NCI-H1092 (cell line): Measurements from ENCODE around the gene ANKRD28.
"Not testable (repeated sequence)": the region's sequence is repeated elsewhere in the genome, so short reads cannot be mapped to it uniquely, and the experiment has no call there.

Experiments used
- DNase-seq: peaks from one replicate; lab custom pipeline; 2025; lab: John Stamatoyannopoulos, UW

ANKRD28 gene

GRCh38 chr3:15801298-15801697, 3.5 kb upstream of the ANKRD28 start:
- no peak for DNase-seq

- DNase-seq = no peak
These were observed 3.0 kb upstream of the ANKRD28 start for GRCh38 chr3:15800780-15801179.

- DNase-seq = no peak
These were observed 2.5 kb upstream of the ANKRD28 start for GRCh38 chr3:15800327-15800726.

GRCh38 chr3:15798533-15799245, 910 bp upstream of the ANKRD28 start:
- no peak for DNase-seq

GRCh38 chr3:15796771-15797641, 773 bp downstream of the ANKRD28 start:
- DNase-seq = no peak

- no peak for DNase-seq
These were observed 1.4 kb downstream of the ANKRD28 start for GRCh38 chr3:15796331-15796730.

- DNase-seq = no peak
These were observed 2.0 kb downstream of the ANKRD28 start for GRCh38 chr3:15795651-15796308.

GRCh38 chr3:15794842-15795650, 2.7 kb downstream of the ANKRD28 start:
- DNase-seq = no peak

GRCh38 chr3:15794303-15794771, 3.4 kb downstream of the ANKRD28 start:
- no peak for DNase-seq

- no peak for DNase-seq
These were observed 6.3 kb downstream of the ANKRD28 start for GRCh38 chr3:15791525-15791924.

GRCh38 chr3:15787941-15788340, 9.8 kb downstream of the ANKRD28 start:
- DNase-seq = no peak

GRCh38 chr3:15787526-15787925, 10.3 kb downstream of the ANKRD28 start:
- no peak for DNase-seq

GRCh38 chr3:15783361-15783969, 14.3 kb downstream of the ANKRD28 start:
- no peak for DNase-seq

- no peak for DNase-seq
These were observed 15.3 kb downstream of the ANKRD28 start for GRCh38 chr3:15782429-15782828.

- no peak for DNase-seq
These were observed 16.0 kb downstream of the ANKRD28 start for GRCh38 chr3:15781637-15782402.

GRCh38 chr3:15781131-15781530, 16.6 kb downstream of the ANKRD28 start:
- no peak for DNase-seq

GRCh38 chr3:15779111-15779510, 18.7 kb downstream of the ANKRD28 start:
- no peak for DNase-seq

- no peak for DNase-seq
These were observed 19.4 kb downstream of the ANKRD28 start for GRCh38 chr3:15778332-15778858.

GRCh38 chr3:15774931-15775560, 22.7 kb downstream of the ANKRD28 start:
- DNase-seq = not testable (repeated sequence)

GRCh38 chr3:15771444-15771843, 26.3 kb downstream of the ANKRD28 start:
- no peak for DNase-seq
